Endothelial cell of umbilical vein (primary cell): ENCODE data around the gene TEX38.

Source experiments
- EZH2 ChIP-seq: IDR thresholded peaks from 2 replicates; pipeline ENCODE4 v1.6.1; 2012; ENCODE audit warnings: borderline replicate concordance, low read depth, mild to moderate bottlenecking, moderate library complexity, low read length, inconsistent platforms; ENCODE audit not compliant: severe bottlenecking
- POLR2A ChIP-seq: IDR thresholded peaks from 2 replicates; pipeline ENCODE4 v1.6.1; 2012; ENCODE audit warnings: low read depth, mild to moderate bottlenecking, control low read depth, low read length

DNA sequence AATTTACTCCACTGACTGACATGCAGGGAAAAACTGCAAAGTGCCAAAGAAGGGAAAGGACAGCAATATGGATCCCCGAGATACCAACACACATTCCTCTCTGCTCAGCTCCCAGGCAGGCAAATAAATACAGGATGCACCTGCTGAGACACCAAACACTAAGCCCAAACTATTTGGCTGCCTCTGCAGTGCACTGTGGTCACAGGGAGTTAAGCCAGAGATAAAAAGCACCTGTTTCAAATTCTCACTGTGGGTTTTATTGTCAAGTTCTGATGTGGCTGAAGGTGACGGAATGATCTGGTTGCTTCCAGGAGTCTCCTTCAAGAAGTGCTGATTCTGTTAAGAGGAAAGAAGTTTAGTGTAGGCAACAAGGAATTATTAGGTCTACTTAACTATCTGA is 17.7 kb downstream of the TEX38 start:
- TF ChIP-seq POLR2A = no peak
- no peak for TF ChIP-seq EZH2
